Jurkat, Clone E6-1 (cell line): ENCODE results near the gene ADAMTS7.
"Not testable (repeated sequence)": the region's sequence is repeated elsewhere in the genome, so short reads cannot be mapped to it uniquely, and the experiment has no call there.

ENCODE experiments used
- DNase-seq: peaks from one replicate; pipeline ENCODE4 v3.0.0-alpha.2; 2011; ENCODE audit warnings: low read depth, low spot score
- H3K4me3 ChIP-seq: 2 replicates; pipeline ENCODE4 v1.5.1; 2011; ENCODE audit warnings: mild to moderate bottlenecking, low read length, control low read depth, moderate library complexity

Gene ADAMTS7

DNA sequence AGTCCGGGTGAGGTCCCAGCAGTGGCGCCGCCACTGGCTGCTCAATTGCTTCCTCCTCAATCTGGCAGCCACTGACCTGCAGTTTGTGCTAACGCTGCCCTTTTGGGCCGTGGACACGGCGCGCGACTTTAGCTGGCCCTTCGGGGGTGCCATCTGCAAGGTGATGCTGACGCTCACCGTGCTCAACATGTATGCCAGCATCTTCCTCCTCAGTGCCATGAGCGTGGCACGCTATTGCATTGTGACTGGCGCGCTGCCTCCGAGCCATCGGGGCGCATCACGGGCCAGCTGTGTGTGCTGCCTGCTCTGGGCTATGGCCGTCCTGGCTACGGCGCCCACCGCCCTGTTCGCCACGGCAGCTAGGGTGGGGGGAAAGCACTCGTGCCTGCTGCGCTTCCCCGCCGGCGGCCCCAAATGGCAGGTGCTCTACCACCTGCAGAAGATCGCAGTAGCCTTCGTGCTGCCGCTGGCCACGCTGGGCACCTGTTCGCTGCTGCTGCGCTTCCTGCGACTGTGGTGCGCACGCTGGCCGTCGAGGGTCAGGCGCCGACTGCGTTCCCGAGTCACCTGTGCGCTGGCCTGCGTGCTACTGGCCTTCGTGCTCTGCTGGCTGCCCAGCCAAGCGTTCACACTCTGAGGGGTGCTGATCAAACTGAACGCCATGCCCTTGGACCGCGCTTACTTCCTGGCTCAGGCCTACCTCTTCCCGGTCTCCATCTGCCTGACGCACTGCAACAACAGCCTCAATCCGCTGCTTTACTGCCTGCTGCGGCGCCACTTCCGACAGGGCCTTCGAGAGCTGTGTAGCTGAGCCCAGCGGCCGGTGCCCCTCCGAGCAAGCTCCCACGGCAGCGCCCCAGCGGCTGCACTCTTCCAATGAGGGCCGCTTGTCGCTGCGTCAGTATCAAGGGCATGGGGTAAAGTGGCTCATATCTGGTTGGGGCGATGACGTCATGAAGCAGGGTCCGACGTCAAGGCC lies 20.3 kb upstream of the ADAMTS7 start:
- no peak for DNase-seq
- no peak overlapping the region for H3K4me3 ChIP-seq

DNA sequence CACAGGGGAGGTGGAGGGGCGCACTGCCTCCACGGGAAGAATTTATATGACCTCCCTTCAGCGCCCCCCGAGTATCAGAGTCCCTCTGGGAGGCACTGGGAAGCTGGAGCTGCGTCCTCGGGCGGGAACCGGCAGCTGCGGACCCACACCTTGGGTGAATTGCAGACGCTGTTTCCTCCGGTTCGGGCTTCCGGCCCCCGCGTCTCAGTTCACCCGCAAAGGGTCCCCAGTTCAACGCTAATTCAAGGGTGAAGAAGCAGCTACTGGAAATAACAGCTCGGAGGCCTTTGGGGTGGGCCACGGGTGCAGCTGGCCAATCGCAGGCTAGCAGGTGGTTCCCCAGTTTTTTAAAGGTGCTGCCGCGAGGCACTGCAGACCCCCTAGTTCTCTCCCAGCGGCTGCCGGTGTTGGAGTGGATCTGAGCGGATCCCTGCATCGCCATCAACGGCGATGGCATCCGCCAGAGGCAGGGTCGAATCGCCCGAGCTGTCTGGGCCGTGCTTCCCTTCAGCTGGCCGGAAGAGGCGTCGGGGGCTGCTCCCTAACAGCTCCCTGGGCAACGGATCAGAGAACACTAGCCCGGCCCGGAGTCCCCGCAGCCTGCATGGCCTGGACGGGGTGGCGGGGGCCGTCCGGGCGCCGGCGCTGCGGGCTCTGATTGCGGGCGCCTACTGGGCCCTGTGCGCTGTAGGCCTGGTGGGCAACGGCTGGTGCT lies 19.4 kb upstream of the ADAMTS7 start:
- no peak for DNase-seq
- H3K4me3 ChIP-seq: no peak overlapping the region

GRCh38 chr15:78828920-78829319 lies 17.7 kb upstream of the ADAMTS7 start:
- no peak for DNase-seq
- no peak overlapping the region for H3K4me3 ChIP-seq

DNA sequence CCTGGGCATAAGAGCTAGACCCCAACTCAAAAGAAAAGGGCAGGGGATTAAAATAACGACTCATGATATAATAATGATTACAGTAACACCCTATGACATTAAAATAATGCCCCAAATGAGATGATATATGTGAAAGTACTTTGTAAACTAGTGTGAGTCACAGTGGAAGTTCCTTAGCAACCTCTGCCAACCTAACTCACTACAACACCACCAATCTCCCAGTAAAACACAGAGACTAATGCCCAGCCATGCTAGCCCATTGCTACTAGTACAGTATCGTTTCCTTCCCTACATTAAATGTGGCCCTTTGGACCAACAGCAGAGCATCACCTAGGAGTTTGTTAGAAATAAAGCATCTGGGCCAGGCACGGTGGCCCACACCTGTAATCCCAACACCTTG lies 11.2 kb upstream of the ADAMTS7 start:
- DNase-seq: no peak
- no peak overlapping the region for H3K4me3 ChIP-seq

GRCh38 chr15:78811825-78812183 lies 540 bp upstream of the ADAMTS7 start:
- H3K4me3 ChIP-seq: peak overlapping the region; percentile 38
- DNase-seq: no peak

GRCh38 chr15:78810362-78811123 lies 721 bp downstream of the ADAMTS7 start:
- DNase-seq: no peak
- H3K4me3 ChIP-seq: peak overlapping the region; percentile 29; the same call in 1 of the 2 replicates

DNA sequence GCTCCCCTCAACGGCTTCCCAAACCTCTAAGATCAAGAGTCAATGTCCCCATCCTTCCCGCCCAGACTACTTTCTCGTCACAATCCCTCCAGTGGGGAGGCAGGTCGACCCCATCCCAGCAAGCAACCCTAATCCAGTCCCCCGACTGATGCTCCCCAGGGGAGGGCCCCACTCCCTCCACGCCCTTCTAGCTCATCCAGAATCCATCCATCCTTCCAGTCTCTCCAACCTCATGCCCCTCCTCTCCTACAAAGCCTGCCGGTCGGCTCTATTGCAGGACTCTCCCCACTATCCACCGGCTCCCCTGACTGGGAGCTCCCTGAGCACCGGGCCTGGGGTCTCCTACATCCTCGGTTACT lies 1.3 kb downstream of the ADAMTS7 start:
- no peak for DNase-seq
- no peak overlapping the region for H3K4me3 ChIP-seq

GRCh38 chr15:78808550-78808949 lies 2.7 kb downstream of the ADAMTS7 start:
- peak; percentile 21 for DNase-seq
- no peak overlapping the region for H3K4me3 ChIP-seq

GRCh38 chr15:78807359-78807758 lies 3.9 kb downstream of the ADAMTS7 start:
- no peak overlapping the region for H3K4me3 ChIP-seq
- no peak for DNase-seq

DNA sequence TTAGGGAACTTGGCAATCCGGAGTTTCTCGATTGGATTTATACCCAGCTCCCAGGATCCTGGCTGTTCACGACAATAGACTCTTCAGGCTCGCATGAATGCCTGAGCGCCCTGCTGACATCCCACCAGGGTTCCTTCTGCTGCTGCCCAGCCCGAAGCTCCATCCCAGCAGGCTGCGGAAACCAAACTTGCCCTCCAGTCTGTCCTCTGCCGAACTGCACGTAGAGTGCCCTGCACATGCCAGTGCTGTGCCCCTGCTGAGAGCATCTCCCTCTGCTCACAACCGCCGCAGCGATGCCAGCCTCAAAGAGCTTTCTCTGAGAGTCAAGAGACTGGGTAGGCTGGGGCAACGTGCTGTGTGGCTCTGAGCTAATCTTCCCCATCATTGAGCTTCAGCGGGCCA lies 6.9 kb downstream of the ADAMTS7 start:
- no peak for DNase-seq
- H3K4me3 ChIP-seq: no peak overlapping the region

- DNase-seq: no peak
- no peak overlapping the region for H3K4me3 ChIP-seq
Observed at GRCh38 chr15:78800806-78801205, 10.5 kb downstream of the ADAMTS7 start.

- DNase-seq: no peak
- H3K4me3 ChIP-seq: no peak overlapping the region
Observed at GRCh38 chr15:78800189-78800588, 11.1 kb downstream of the ADAMTS7 start.

- not testable (repeated sequence) for DNase-seq, H3K4me3 ChIP-seq
Observed at GRCh38 chr15:78799102-78799501, 12.2 kb downstream of the ADAMTS7 start.

- DNase-seq, H3K4me3 ChIP-seq: not testable (repeated sequence)
Observed at GRCh38 chr15:78798355-78798754, 12.9 kb downstream of the ADAMTS7 start.

DNA sequence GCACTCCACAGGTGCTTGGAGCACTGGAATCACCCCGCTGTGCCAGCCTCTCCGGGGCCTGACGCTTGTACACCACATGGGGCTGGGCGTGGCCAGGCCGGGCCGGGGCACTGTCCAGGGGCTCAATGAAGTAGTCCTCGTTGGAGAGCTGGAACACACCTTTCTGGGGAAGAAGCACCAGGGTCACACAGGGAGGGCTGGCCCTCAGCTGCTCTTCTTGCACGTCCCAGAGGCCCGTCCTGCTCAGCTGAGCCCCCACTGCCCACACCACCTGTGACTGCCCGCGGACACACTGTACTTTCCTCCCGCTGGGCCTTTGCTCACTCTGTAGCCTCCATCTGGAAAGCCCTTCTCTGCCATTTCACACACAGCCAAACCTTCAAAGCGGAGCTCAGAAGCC lies 13.3 kb downstream of the ADAMTS7 start:
- H3K4me3 ChIP-seq: no peak overlapping the region
- no peak for DNase-seq

DNA sequence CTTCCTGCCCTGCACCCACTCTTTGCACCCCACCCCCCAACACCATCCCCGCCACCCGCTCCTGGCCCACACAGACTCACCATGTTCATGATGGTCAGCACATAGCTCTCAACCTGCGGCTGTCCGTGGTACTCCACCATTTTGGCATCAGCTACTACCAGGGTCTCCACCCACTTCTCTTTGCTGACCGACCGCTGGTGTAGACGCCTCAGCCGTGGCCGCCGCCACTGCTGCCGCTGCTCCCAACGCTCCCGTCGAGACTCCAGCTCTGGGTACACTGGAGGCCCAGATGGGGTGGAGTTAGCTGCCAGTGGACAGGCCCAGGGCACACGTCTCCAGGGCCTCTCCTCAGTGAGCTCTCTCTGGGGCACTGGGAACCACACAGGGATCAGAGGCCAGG lies 14.8 kb downstream of the ADAMTS7 start:
- H3K4me3 ChIP-seq: no peak overlapping the region
- no peak for DNase-seq

- no peak for DNase-seq
- no peak overlapping the region for H3K4me3 ChIP-seq
Observed at GRCh38 chr15:78795043-78795442, 16.2 kb downstream of the ADAMTS7 start.

GRCh38 chr15:78794446-78794845 lies 16.8 kb downstream of the ADAMTS7 start:
- DNase-seq, H3K4me3 ChIP-seq: not testable (repeated sequence)

- H3K4me3 ChIP-seq: no peak overlapping the region
- no peak for DNase-seq
Observed at GRCh38 chr15:78791357-78791756, 19.9 kb downstream of the ADAMTS7 start.

GRCh38 chr15:78790027-78790426 lies 21.2 kb downstream of the ADAMTS7 start:
- H3K4me3 ChIP-seq: no peak overlapping the region
- DNase-seq: no peak
